Measurements from ENCODE around the gene ZNF775. TPM values are rescaled to one million over a fixed set of nuclear protein-coding genes. Genes with fewer than 3 reads are reported as not detected.

ZNF775 gene
- polyA plus RNA-seq, 3 donors: 1.3 to 2.7 (median 1.4) TPM

GRCh38 chr7:150417239-150417638, 38.1 kb downstream of the ZNF775 start:
- no peak for DNase-seq
- H3K4me3 Mint-ChIP-seq: no peak overlapping the region
- no peak overlapping the region for H3K9ac ChIP-seq (ENCODE audit: insufficient read depth, low read length, poor library complexity, severe bottlenecking)
- no peaks in the 10 kb centered on the region for H3K9me3 Mint-ChIP-seq
- no peak overlapping the region for H2AFZ ChIP-seq (ENCODE audit: insufficient read depth, low read depth, low read length, poor library complexity, severe bottlenecking)
- no peak overlapping the region for H3K4me3 ChIP-seq (replicated peaks in 1 of 3; ENCODE audit: low read depth in 2 of 3, low read length in 3 of 3)
- 96% methylated on average over 9 of the region's 10 CpGs for WGBS (ENCODE audit: insufficient coverage)
- H3K27ac ChIP-seq (ENCODE audit: low read depth in 1 of 2, low read length in 2 of 2): no peak overlapping the region
- H3K4me2 ChIP-seq (replicated peaks; ENCODE audit: extremely low read depth, low read length, poor library complexity, severe bottlenecking): no peak overlapping the region
- peaks cover 9 to 20% (median 9%) of the 10 kb centered on the region in 3 donors for H3K27me3 Mint-ChIP-seq (ENCODE audit: low read depth in 3 of 3)
- intact Hi-C loops (cut with micrococcal nuclease): no loop called here
- H3K36me3 Mint-ChIP-seq: peaks cover 0 to 1% of the 10 kb centered on the region in 2 donors
- no peak for TF ChIP-seq CTCF (IDR thresholded peaks at IDR 0.05)
- H3K36me3 ChIP-seq (replicated peaks in 1 of 2; ENCODE audit: control insufficient read depth in 1 of 2, insufficient read depth in 2 of 2, low read length in 2 of 2): no peaks in the 10 kb centered on the region
- no peak overlapping the region for H3K27ac Mint-ChIP-seq
- peaks cover 2 to 6% of the 10 kb centered on the region in 2 donors for H3K4me1 ChIP-seq (ENCODE audit: control insufficient read depth in 1 of 2, insufficient read depth in 2 of 2, low read length in 2 of 2)
- no peaks in the 10 kb centered on the region for H3K9me3 ChIP-seq (replicated peaks in 1 of 2; ENCODE audit: control insufficient read depth in 1 of 2, insufficient read depth in 1 of 2, low read length in 2 of 2)
- no peaks in the 10 kb centered on the region for H3K27me3 ChIP-seq (ENCODE audit: control insufficient read depth in 2 of 2, insufficient read depth in 2 of 2, low read length in 2 of 2)
- H4K20me1 ChIP-seq (ENCODE audit: insufficient read depth, low read length): no peaks in the 10 kb centered on the region
- peaks cover 8% of the 10 kb centered on the region for H3K4me1 Mint-ChIP-seq
- no peaks in the 10 kb centered on the region for H3K79me2 ChIP-seq (ENCODE audit: insufficient read depth, low read length)

- Histone ChIP-seq H3K4me3 (replicated peaks in 1 of 3; ENCODE audit: low read depth in 2 of 3, low read length in 3 of 3) (no peak overlapping the region), H4K20me1 (ENCODE audit: insufficient read depth, low read length) (no peaks in the 10 kb centered on the region), H3K27me3 (ENCODE audit: control insufficient read depth in 2 of 2, insufficient read depth in 2 of 2, low read length in 2 of 2) (no peaks in the 10 kb centered on the region), H3K4me2 (replicated peaks; ENCODE audit: extremely low read depth, low read length, poor library complexity, severe bottlenecking) (no peak overlapping the region), H3K36me3 (replicated peaks in 1 of 2; ENCODE audit: control insufficient read depth in 1 of 2, insufficient read depth in 2 of 2, low read length in 2 of 2) (no peaks in the 10 kb centered on the region), H2AFZ (ENCODE audit: insufficient read depth, low read depth, low read length, poor library complexity, severe bottlenecking) (no peak overlapping the region), H3K9me3 (replicated peaks in 1 of 2; ENCODE audit: control insufficient read depth in 1 of 2, insufficient read depth in 1 of 2, low read length in 2 of 2) (no peaks in the 10 kb centered on the region), H3K9ac (ENCODE audit: insufficient read depth, low read length, poor library complexity, severe bottlenecking) (no peak overlapping the region), H3K4me1 (ENCODE audit: control insufficient read depth in 1 of 2, insufficient read depth in 2 of 2, low read length in 2 of 2) (peaks cover 2 to 6% of the 10 kb centered on the region in 2 donors), H3K27ac (ENCODE audit: low read depth in 1 of 2, low read length in 2 of 2) (no peak overlapping the region), H3K79me2 (ENCODE audit: insufficient read depth, low read length) (no peaks in the 10 kb centered on the region)
- Mint-ChIP-seq H3K4me1 (peaks cover 12% of the 10 kb centered on the region), H3K9me3 (peaks cover 0 to 2% (median 0%) of the 10 kb centered on the region in 7 donors), H3K4me3 (no peak overlapping the region), H3K36me3 (peaks cover 0 to 1% of the 10 kb centered on the region in 2 donors), H3K27ac (no peak overlapping the region), H3K27me3 (ENCODE audit: low read depth in 3 of 3) (peaks cover 9 to 20% (median 9%) of the 10 kb centered on the region in 3 donors)
- intact Hi-C loops (cut with micrococcal nuclease): no loop called here
- TF ChIP-seq CTCF (IDR thresholded peaks at IDR 0.05): no peak
- 96% methylated on average over 4 of the region's 6 CpGs for WGBS (ENCODE audit: insufficient coverage)
- DNase-seq: no peak
These were observed 38.7 kb downstream of the ZNF775 start for GRCh38 chr7:150417863-150418262.
